Measurements from ENCODE around the gene DYNLT1.
"Not testable (repeated sequence)": the region's sequence is repeated elsewhere in the genome, so short reads cannot be mapped to it uniquely, and the experiment has no call there.

DNA sequence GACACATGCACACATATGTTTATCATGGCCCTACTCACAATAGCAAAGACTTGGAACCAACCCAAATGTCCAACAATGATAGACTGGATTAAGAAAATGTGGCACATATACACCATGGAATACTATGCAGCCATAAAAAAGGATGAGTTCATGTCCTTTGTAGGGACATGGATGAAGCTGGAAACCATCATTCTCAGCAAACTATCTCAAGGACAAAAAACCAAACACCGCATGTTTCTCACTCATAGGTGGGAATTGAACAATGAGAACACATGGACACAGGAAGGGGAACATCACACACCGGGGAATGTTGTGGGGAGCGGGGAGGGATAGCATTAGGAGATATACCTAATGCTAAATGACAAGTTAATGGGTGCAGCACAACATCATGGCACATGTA, 32.6 kb upstream of the DYNLT1 start:
- not testable (repeated sequence) for TF ChIP-seq CBX2 (IDR thresholded peaks at IDR 0.05; ENCODE audit: borderline replicate concordance, low read depth); KDM1A (IDR thresholded peaks at IDR 0.05; ENCODE audit: low read depth); FOSL2 (IDR thresholded peaks at IDR 0.05); FOSL2 (CRISPR knock-in tag; IDR thresholded peaks at IDR 0.05); POLR2A (IDR thresholded peaks at IDR 0.05; ENCODE audit: low read length); JUNB (IDR thresholded peaks at IDR 0.05); FOSB (CRISPR knock-in tag; IDR thresholded peaks at IDR 0.05); ZSCAN20 (CRISPR knock-in tag; IDR thresholded peaks at IDR 0.05); MYC (IDR thresholded peaks at IDR 0.05; ENCODE audit: borderline replicate concordance, low read length); ZC3H11A (IDR thresholded peaks at IDR 0.05)
- TF ChIP-seq, protein P1, sequence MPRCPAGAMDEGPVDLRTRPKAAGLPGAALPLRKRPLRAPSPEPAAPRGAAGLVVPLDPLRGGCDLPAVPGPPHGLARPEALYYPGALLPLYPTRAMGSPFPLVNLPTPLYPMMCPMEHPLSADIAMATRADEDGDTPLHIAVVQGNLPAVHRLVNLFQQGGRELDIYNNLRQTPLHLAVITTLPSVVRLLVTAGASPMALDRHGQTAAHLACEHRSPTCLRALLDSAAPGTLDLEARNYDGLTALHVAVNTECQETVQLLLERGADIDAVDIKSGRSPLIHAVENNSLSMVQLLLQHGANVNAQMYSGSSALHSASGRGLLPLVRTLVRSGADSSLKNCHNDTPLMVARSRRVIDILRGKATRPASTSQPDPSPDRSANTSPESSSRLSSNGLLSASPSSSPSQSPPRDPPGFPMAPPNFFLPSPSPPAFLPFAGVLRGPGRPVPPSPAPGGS (IDR thresholded peaks at IDR 0.05), result not testable (repeated sequence)
- TF ChIP-seq, protein P2, sequence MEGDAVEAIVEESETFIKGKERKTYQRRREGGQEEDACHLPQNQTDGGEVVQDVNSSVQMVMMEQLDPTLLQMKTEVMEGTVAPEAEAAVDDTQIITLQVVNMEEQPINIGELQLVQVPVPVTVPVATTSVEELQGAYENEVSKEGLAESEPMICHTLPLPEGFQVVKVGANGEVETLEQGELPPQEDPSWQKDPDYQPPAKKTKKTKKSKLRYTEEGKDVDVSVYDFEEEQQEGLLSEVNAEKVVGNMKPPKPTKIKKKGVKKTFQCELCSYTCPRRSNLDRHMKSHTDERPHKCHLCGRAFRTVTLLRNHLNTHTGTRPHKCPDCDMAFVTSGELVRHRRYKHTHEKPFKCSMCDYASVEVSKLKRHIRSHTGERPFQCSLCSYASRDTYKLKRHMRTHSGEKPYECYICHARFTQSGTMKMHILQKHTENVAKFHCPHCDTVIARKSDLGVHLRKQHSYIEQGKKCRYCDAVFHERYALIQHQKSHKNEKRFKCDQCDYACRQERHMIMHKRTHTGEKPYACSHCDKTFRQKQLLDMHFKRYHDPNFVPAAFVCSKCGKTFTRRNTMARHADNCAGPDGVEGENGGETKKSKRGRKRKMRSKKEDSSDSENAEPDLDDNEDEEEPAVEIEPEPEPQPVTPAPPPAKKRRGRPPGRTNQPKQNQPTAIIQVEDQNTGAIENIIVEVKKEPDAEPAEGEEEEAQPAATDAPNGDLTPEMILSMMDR (IDR thresholded peaks at IDR 0.05), result not testable (repeated sequence)
- TF ChIP-seq, protein P3, sequence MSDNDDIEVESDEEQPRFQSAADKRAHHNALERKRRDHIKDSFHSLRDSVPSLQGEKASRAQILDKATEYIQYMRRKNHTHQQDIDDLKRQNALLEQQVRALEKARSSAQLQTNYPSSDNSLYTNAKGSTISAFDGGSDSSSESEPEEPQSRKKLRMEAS (IDR thresholded peaks at IDR 0.05), result not testable (repeated sequence)

Data from A549 (cell line).